T1000 (cell line): ENCODE data around the gene NCAPG2.
"Not testable (repeated sequence)": the region's sequence is repeated elsewhere in the genome, so short reads cannot be mapped to it uniquely, and the experiment has no call there.

ENCODE experiments used
- DNase-seq: peaks from one replicate; lab custom pipeline; 2025; ENCODE audit warnings: mixed read lengths; lab: John Stamatoyannopoulos, UW

NCAPG2 gene

GRCh38 chr7:158633055-158633956, 71.3 kb downstream of the NCAPG2 start:
- no peak for DNase-seq

GRCh38 chr7:158631574-158632195, 72.9 kb downstream of the NCAPG2 start:
- no peak for DNase-seq

- DNase-seq: not testable (repeated sequence)
Measured at GRCh38 chr7:158626289-158626688, 78.3 kb downstream of the NCAPG2 start.

GRCh38 chr7:158623241-158623640, 81.4 kb downstream of the NCAPG2 start:
- no peak for DNase-seq

GRCh38 chr7:158620839-158621441, 83.7 kb downstream of the NCAPG2 start:
- DNase-seq: no peak

- DNase-seq: no peak
Measured at GRCh38 chr7:158620418-158620817, 84.2 kb downstream of the NCAPG2 start.

GRCh38 chr7:158618745-158619140, 85.9 kb downstream of the NCAPG2 start:
- DNase-seq: no peak

- DNase-seq: no peak
Measured at GRCh38 chr7:158617737-158618128, 86.9 kb downstream of the NCAPG2 start.

- DNase-seq: no peak
Measured at GRCh38 chr7:158616050-158616449, 88.6 kb downstream of the NCAPG2 start.

- DNase-seq: no peak
Measured at GRCh38 chr7:158614700-158615099, 89.9 kb downstream of the NCAPG2 start.

GRCh38 chr7:158613481-158613880, 91.1 kb downstream of the NCAPG2 start:
- no peak for DNase-seq

- no peak for DNase-seq
Measured at GRCh38 chr7:158612546-158612945, 92.1 kb downstream of the NCAPG2 start.

- DNase-seq: no peak
Measured at GRCh38 chr7:158611541-158611940, 93.1 kb downstream of the NCAPG2 start.

GRCh38 chr7:158609313-158609974, 95.2 kb downstream of the NCAPG2 start:
- no peak for DNase-seq

GRCh38 chr7:158607563-158607962, 97.0 kb downstream of the NCAPG2 start:
- DNase-seq: no peak

- no peak for DNase-seq
Measured at GRCh38 chr7:158606671-158607424, 97.8 kb downstream of the NCAPG2 start.

- no peak for DNase-seq
Measured at GRCh38 chr7:158606129-158606528, 98.5 kb downstream of the NCAPG2 start.

GRCh38 chr7:158603773-158604755, 100.5 kb downstream of the NCAPG2 start:
- no peak for DNase-seq

- no peak for DNase-seq
Measured at GRCh38 chr7:158602905-158603772, 101.5 kb downstream of the NCAPG2 start.
